ENCODE data around the gene UTP3.
"Not testable (repeated sequence)": the region's sequence is repeated elsewhere in the genome, so short reads cannot be mapped to it uniquely, and the experiment has no call there.

Gene UTP3

DNA sequence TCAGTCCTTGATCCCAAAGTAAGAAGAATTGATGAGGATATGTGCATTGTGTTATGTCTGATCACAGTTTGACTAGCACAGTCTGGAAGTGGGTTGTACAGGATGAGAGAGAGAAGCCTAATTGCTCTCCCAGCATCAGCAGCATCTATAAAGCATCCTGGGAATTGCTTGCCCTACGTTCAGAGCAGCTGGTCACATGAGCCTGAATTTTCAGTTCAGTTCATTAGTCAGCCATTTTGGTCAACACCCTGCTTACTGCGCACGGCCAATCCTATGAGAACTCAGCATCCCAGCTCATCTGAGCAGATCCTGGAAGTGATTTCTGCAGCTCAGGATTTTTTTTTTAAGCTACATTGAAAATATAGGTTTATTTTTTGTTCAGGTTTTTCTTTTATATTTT lies 33.4 kb downstream of the UTP3 start, which contains the start of gene RUFY3:
RUFY3 (plus strand) TSS at position 218 of the 400 bp plus-strand sequence. CDS start 610 bp downstream, outside the sequence.
- DNase-seq: peak; percentile 21

DNA sequence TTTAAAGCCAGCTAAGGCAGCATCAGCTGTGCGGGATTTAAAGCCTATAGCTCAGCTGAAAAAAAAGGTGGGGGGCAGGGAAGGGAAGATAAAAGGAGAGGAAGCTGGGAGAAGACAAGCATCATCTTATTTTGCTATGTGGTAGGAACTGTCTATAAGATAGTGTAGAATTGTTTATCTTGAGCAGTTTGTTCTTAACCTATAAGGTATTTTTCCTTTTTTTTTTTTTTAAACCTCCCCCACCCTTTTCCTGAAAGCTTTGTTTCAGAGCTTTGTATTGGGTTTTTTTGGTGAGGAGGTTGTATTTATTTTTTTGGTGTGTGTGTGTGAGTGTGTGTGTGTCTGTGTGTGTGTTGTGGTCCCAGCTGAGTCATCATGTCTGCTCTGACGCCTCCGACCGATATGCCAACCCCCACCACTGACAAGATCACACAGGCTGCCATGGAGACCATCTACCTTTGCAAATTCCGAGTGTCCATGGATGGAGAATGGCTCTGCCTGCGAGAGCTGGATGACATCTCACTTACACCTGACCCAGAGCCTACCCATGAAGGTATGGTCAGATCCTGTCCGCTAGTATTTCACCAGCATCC lies 34.0 kb downstream of the UTP3 start:
- DNase-seq: no peak

DNA sequence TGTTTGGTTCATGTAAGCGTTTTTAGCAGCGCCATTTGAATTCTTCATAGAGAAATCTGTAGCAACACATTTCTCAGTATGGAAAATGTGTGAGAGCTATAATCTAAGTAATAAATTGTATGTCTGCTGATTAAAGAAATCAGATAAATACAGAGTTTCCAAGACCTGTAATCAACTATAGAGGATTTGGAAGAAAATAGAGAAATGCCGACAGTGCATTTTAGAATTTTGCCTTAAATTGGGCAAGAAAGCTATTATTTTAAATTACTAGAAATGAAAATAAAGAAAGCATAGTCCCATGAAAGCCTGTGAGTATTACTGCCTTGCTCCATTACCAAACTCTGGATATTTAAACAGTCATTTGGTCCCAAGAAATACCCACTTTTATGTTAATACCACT lies 36.1 kb downstream of the UTP3 start:
- DNase-seq: no peak

DNA sequence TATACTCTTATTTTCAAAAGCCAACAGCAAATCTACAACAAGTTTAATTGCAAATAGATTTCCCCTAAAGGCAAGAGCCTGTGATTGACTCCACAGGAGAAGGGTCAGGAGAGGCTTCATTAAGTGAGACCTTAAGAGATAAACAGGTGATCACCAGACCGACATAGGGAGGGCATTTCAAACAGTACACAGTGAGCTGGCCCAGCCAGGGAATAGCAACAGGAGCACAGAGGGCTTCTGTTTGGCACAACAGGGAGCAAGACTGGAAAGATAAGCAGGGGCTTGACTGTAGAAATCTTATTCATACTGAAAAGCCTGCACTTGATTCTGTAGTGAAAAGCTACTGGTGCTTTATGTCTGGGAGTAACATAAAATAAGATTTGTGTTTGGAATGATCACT lies 37.3 kb downstream of the UTP3 start:
- no peak for DNase-seq

DNA sequence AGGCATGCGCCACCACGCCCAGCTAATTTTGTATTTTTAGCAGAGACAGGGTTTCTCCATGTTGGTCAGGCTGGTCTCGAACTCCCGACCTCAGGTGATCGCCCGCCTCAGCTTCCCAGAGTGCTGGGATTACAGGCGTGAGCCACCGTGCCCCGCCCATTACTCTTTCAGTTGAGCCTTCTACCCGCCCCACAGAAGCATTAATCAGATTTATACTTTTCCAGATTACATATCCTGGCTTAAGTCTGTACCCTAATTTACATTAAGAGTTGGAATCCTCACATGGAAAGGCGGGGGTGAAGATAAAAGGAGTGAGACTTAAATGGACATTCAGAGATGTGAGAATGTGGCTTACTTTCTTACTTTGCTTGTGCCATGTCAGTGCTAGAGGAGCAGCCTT lies 38.2 kb downstream of the UTP3 start:
- DNase-seq: not testable (repeated sequence)

DNA sequence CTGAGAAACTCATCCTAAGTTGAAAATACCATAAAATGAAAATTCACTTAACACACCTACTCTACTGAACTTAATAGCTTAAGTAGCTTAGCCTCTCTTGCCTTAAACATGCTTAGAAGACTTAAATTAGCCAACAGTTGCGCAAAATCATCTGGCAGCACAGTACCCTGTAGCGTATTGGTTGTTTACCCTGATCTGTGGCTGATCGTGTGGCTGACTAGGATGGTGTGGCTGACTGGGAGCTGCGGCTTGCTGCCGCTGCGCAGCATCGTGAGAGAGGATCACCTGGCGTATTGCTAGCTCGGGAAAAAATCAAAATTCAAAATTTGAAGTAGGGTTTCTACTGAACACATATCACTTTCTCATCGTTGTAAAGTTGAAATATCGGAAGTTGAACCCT lies 39.8 kb downstream of the UTP3 start:
- no peak for DNase-seq

DNA sequence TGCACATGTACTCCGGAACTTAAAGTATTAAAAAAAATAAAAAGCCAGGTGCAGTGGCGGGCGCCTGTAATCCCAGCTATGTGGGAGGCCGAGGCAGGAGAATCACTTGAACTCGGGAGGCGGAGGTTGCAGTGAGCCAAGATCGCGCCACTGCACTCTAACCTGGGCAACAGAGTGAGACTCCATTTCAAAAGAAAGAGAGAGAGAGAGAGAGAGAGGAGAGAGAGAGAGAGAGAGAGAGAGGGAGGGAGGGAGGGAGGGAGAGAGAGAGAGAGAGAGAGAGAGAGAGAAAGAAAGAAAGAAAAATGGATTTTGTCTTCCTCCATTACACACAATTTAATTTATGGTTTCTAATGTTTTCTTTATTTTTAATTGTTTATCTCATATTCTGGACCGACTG lies 44.5 kb downstream of the UTP3 start:
- DNase-seq: not testable (repeated sequence)

DNA sequence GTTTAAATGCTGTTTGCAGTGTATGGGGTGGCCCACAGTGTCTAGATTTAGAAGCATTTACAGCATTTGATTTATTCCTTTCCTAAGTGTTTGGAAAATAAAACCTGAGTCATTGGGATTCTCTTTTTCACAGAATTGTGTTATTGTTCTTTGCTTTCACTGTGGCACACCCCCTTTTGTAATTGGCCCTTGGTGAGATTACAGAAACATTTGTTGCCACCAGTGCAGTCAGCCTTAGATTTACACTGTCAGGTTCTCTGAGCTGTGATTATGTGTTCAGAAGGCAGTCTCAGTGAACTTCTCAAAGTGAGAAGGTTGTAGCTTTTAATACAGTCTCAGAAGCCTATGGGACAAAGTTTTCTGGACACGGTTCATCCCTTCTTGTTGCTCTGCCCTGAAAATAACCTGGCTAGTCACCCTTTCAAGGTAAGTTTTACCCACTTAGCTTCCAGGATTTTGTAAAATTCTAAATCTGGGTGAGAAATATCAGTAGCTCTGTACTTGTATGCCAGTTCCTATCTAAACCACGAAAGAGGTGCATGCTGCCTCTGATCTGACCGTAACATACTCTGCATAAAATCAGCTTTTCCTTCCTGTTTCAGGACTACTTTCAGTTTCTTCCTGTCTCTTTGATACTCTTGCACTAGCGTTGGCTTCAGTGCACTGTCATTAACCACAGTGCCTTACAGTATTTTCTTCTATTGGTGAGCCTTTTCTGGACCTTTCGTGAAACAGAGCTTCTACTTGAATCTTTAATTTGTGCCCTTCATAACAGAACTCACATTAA lies 46.0 kb downstream of the UTP3 start:
- no peak for DNase-seq

DNA sequence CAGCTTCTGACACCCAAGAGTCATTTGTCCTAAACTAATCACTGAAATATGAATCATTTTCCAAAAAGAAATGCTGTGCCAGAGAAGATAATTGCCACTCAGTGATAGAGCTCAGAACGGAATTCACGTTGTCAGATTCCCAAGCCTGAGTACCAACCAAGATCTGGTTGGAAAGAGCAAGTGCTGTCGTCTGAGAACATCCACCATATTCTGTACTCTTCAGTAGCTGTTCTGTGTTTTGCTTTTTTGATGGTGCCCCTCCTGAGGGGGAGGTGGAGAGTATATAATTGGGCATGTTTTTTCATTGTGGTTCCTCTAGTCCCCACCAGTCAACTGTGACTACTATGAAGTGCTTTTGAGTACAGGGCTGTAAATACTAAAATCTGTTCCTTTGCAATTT lies 46.6 kb downstream of the UTP3 start:
- DNase-seq: no peak

DNA sequence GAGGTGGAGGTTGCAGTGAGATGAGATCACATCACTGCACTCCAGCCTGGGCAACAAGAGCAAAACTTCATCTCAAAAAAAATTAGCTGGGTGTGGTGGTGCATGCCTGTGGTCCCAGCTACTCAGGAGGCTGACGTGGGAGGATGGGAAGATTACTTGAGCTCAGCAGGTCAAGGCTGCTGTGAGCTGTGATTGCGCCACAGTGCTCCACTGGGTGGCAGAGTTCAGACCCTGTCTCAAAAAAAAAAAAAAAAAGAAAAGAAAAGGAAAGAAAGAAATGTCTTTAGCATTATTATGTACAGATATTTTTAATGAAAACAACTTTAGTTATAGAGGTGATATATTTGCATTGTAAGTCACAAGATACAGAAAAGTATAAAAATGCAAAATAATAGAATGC lies 47.6 kb downstream of the UTP3 start:
- not testable (repeated sequence) for DNase-seq

DNA sequence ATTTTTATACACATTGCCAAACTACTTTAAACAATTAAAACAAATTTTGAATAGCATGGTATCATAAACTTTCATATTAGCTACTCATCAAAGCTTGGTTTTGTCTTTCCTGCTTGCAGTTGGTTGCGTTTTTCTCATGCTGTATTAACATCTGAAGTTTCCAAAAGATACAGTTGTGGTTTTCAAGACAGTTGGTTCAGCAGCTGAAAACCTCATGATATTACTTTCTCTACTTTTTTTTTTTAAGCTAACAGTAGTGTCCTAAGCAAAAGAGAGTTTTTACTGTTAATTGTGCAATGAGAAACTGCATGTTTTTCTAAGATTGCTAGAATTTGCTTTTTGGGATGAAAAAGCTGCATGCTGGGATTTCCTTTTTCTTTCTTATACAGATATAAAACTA lies 48.7 kb downstream of the UTP3 start:
- DNase-seq: no peak

DNA sequence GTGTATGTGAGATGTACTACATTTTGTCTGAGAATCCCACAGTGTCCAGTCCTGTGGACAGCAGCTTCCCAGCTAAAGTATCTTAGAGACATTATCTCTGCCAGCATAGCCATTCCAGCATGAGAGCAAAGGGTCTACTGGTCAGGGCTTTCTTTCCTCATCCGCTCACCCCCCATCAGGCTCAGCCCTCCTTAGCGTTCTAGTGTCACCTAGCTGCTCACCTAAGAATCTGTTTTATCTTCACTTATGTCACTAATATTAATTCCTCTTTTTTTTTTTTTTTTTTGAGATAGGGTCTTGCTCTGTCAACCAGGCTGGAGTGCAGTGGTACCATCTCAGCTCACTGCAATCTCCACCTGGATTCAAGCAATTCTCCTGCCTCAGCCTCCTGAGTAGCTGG lies 49.1 kb downstream of the UTP3 start:
- DNase-seq: no peak

DNA sequence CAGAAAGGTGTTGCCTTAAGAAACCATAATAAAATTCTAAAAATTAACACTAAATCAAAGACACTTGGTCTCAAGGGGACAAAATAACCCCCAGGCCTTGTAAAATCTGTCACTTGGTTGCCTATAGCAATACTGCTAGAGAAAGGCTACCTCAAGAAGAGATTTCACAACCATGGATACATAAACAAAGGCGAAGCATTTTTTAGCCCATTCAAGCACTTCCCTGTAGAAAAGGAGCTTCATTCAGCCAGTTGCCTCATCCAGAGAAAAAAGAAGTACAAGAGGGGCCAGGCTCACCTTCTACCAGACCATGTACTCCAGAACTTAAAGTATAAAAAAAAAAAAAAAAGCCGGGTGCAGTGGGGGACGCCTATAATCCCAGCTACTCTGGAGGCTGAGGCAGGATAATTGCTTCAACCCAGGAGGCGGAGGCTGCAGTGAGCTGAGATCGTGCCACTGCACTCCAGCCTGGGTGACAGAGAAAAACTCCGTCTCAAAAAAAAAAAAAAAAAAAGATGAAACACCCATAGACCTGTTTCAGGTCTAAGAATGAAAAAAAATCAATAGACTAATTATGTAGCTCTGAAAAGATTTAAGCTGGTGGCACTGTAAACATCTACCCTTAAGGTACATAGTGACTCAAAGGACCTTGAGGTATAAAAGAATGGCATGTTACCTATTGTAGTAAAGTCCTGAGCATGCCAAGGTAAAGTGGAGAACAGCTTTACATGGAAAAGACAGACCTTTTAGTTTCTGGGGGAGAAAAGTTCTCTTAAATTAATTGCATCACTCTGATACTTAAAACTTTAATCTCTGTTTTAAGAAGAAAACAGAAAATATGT lies 51.4 kb downstream of the UTP3 start:
- DNase-seq: no peak
